Naive B cell (primary cell): ENCODE measurements around the gene SMIM5. TPM values are rescaled to one million over a fixed set of nuclear protein-coding genes. Genes with fewer than 3 reads are reported as not detected.

Source experiments
- ATAC-seq, 2 donors: fragments of 150-1000 bp; cut with Tn5 transposase; 2 replicates each; pipeline ENCODE4 v1.10.0; 2021; ENCODE audit warnings: low read depth in 2 of 2, mild to moderate bottlenecking in 2 of 2, moderate library complexity in 2 of 2
- DNase-seq: peaks from one replicate; pipeline ENCODE4 v3.0.0; 2022
- H3K27ac Mint-ChIP-seq, 6 donors: one replicate each; pipeline ENCODE4 v1.8.0; 2020 to 2022; ENCODE audit warnings: mild to moderate bottlenecking in 6 of 6, mixed read lengths in 6 of 6, moderate library complexity in 5 of 6, inconsistent platforms in 2 of 6
- H3K27me3 Mint-ChIP-seq, 3 donors: one replicate each; pipeline ENCODE4 v1.8.0; 2021 to 2022; ENCODE audit warnings: mixed read lengths in 3 of 3, mild to moderate bottlenecking in 1 of 3
- H3K36me3 Mint-ChIP-seq, 2 donors: one replicate each; pipeline ENCODE4 v1.8.0; 2020 to 2022; ENCODE audit warnings: mixed read lengths in 2 of 2, inconsistent platforms in 1 of 2, mild to moderate bottlenecking in 1 of 2
- H3K4me1 Mint-ChIP-seq, 3 donors: one replicate each; pipeline ENCODE4 v1.8.0; 2020 to 2022; ENCODE audit warnings: mixed read lengths in 3 of 3, inconsistent platforms in 1 of 3, mild to moderate bottlenecking in 1 of 3, moderate library complexity in 1 of 3
- H3K4me3 Mint-ChIP-seq, 8 donors: one replicate each; pipeline ENCODE4 v1.8.0; 2020 to 2022; ENCODE audit warnings: mild to moderate bottlenecking in 8 of 8, mixed read lengths in 8 of 8, moderate library complexity in 8 of 8, inconsistent platforms in 2 of 8
- H3K9me3 Mint-ChIP-seq, 7 donors: one replicate each; pipeline ENCODE4 v1.8.0; 2020 to 2022; ENCODE audit warnings: mixed read lengths in 7 of 7, mild to moderate bottlenecking in 5 of 7, inconsistent platforms in 2 of 7, moderate library complexity in 1 of 7
- polyA plus RNA-seq, 6 donors: library from polyadenylated mRNA; unstranded; fragments of 300-500 nt; fragmentation: Illumina TruSeq; gene quantifications; one replicate each; pipeline ENCODE4 v1.2.3, GENCODE V29; 2021; ENCODE audit warnings: low read depth in 6 of 6

SMIM5 gene
- polyA plus RNA-seq, 6 donors from 2014 or later: 0.24 to 1.3 (median 1.1) TPM; not detected in 2

DNA sequence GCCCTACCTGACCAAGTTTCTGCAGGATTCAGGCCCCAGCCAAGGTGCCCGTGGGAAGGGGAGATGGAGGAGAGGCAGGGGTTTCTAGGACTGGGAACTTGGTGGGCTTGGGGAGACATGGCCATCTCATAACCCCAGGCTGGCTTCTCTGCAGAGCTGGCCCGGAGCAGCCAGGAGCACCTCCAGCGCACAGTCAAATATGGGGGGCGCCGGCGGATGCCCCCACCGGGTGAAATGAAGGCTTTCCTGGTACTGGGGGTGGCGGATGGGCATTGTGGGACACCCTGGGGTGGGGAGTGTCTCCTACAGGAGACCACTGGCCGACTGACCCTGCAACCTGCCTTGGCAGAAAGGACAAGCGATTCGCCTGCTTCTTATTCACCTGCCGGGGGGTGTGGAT is 9.2 kb upstream of the SMIM5 start:
- Mint-ChIP-seq H3K4me1 (peaks cover 0 to 12% (median 2%) of the 10 kb centered on the region in 3 donors), H3K27ac (peak overlapping the region in 1 of 6 donors; percentile 47), H3K36me3 (peaks cover 0 to 11% of the 10 kb centered on the region in 2 donors), H3K9me3 (no peaks in the 10 kb centered on the region), H3K27me3 (no peaks in the 10 kb centered on the region), H3K4me3 (no peak overlapping the region)
- ATAC-seq (no peak), DNase-seq (no peak)

DNA sequence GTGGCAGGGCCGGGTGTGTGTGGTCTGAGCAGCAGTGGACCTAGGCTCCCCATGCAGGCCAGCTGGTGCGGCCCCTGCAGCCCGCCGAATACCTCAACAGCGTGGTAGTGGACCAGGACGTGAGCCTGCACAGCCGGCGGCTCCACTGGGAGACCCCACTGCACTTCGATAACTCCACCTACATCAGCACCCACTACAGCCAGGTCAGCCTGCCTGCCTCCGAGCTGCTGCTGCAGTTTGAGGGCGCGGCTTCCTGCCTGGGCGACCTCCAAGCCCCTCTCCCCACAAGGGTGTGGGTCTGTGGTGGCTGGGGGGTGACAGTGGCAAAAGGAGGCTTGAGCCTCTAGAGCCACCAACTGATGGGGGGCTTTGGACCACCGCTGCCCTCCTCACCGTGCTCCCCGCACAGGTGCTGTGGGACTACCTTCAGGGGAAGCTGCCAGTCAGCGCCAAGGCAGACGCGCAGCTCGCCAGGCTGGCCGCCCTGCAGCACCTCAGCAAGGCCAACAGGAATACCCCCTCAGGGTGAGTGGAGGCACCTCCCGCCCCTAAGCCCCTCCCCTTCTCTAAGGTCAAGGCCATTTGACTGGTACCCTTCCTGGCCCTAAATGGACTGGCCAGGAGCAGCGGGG is 8.4 kb upstream of the SMIM5 start:
- Mint-ChIP-seq H3K36me3 (peaks cover 0 to 11% of the 10 kb centered on the region in 2 donors), H3K27me3 (no peaks in the 10 kb centered on the region), H3K27ac (no peak overlapping the region), H3K4me3 (no peak overlapping the region), H3K4me1 (peaks cover 0 to 12% (median 2%) of the 10 kb centered on the region in 3 donors), H3K9me3 (no peaks in the 10 kb centered on the region)
- DNase-seq (no peak), ATAC-seq (no peak)

DNA sequence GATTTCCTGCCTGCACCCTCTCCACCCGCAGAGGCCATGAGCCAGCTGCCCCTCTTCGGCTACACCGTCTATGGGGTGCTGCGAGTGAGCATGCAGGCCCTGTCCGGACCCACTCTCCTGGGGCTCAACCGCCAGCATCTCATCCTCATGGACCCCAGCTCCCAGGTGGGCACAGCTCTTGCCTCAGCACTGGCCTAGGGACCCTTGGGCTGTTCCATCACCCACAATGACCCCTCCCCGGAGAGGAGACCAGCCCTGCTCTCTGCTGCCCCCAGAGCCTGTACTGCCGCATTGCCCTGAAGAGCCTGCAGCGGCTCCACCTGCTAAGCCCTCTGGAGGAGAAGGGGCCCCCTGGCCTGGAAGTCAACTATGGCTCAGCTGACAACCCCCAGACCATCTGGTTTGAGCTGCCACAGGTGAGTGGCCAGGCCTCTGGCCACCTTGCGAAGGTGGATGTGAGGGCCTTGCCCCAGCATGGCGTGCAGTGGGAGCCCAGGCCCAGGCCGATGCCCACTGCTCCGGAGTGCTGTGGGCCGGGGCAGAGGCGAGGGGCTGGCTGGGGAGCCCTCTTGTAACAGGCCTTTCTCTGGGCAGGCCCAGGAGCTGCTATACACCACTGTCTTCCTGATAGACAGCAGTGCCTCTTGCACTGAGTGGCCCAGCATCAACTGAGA is 7.3 kb upstream of the SMIM5 start:
- no peaks in the 10 kb centered on the region for H3K9me3 Mint-ChIP-seq
- peaks cover 0 to 11% of the 10 kb centered on the region in 2 donors for H3K36me3 Mint-ChIP-seq
- H3K27ac Mint-ChIP-seq: peak overlapping the region in 3 of 6 donors; percentile 41 to 57 (median 49)
- ATAC-seq: peak; percentile 55 to 70
- peak; percentile 15 for DNase-seq
- H3K4me1 Mint-ChIP-seq: peaks cover 0 to 12% (median 2%) of the 10 kb centered on the region in 3 donors
- no peaks in the 10 kb centered on the region for H3K27me3 Mint-ChIP-seq
- no peak overlapping the region for H3K4me3 Mint-ChIP-seq

DNA sequence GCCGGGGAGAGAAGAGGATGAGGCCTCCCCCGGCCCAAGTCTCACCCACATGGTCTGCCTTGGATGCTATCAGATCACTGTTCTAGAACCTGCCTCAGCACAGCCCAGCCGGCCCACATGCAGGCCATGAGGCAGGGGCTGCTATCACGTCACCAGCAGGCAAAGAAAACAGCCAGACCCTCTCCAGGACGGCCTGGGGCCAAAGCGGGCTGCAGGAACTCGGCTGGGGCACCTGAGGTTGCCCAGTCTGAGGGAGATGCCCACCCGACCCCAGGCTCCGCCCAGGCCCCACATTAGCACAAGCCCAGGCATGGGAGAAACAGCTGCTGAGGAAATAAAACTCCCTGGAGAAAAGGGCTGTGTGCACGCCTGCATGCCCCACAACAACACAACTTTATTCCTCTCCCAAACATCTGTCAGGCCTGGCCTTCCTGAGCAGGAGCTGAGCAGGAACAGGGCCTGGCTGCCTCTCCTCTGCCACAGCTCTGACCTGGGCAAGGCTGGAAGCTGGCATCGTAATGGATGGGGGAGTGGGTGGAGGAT is 6.7 kb upstream of the SMIM5 start:
- H3K4me1 Mint-ChIP-seq: peaks cover 0 to 12% (median 2%) of the 10 kb centered on the region in 3 donors
- H3K27me3 Mint-ChIP-seq: no peaks in the 10 kb centered on the region
- peak overlapping the region in 2 of 6 donors; percentile 56 to 57 for H3K27ac Mint-ChIP-seq
- H3K36me3 Mint-ChIP-seq: peaks cover 0 to 11% of the 10 kb centered on the region in 2 donors
- no peak for DNase-seq
- H3K4me3 Mint-ChIP-seq: no peak overlapping the region
- no peaks in the 10 kb centered on the region for H3K9me3 Mint-ChIP-seq
- no peak for ATAC-seq

DNA sequence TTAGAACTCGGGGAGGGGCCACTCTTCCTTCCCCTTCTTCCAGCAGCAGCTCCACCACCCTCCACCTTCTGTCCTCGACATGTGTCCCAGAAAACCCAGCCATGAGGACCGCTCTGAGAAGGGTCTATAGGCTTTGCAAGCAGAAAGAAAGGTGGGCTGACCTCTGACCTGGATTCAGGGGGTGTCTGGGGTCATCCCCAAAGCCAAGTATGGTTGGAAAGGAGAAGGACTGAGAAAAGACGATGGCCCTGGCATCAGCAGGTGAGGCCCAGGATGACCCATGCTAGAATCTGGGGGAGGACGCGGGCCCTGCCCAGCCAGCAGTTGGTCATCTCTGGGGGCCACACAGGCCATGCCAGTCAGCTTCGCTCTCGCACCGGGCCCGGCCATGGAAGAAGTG is 6.1 kb upstream of the SMIM5 start:
- Mint-ChIP-seq H3K9me3 (no peaks in the 10 kb centered on the region), H3K27ac (peak overlapping the region in 2 of 6 donors; percentile 44 to 56), H3K4me3 (no peak overlapping the region), H3K27me3 (no peaks in the 10 kb centered on the region), H3K4me1 (peaks cover 0 to 11% (median 2%) of the 10 kb centered on the region in 3 donors), H3K36me3 (peaks cover 0 to 9% of the 10 kb centered on the region in 2 donors)
- DNase-seq: no peak
- no peak for ATAC-seq

DNA sequence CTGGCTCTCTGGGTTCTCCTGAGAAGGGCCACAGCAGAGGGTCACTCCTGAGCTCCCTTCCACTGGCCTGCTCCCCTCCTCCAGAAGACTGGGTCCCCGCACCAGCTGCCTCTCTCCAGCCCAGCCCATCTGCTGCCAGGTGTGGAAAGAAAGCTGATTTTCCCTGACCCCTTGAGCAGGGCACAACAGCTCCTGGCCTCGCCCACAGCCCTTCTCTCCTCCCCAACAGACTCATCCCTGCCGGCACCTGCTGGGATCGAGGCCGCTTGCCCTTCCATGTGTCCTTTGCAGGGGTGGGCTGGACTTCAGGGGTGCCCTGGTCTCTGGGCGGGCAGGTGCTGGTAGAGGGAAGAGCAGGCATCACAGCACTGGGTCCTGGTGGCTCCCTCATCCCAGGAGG is 4.8 kb upstream of the SMIM5 start:
- Mint-ChIP-seq H3K27ac (peak overlapping the region in 2 of 6 donors; percentile 13 to 32), H3K4me3 (no peak overlapping the region), H3K4me1 (peaks cover 4 to 11% (median 9%) of the 10 kb centered on the region in 3 donors), H3K27me3 (no peaks in the 10 kb centered on the region), H3K36me3 (no peaks in the 10 kb centered on the region), H3K9me3 (no peaks in the 10 kb centered on the region)
- DNase-seq (no peak), ATAC-seq (no peak)

DNA sequence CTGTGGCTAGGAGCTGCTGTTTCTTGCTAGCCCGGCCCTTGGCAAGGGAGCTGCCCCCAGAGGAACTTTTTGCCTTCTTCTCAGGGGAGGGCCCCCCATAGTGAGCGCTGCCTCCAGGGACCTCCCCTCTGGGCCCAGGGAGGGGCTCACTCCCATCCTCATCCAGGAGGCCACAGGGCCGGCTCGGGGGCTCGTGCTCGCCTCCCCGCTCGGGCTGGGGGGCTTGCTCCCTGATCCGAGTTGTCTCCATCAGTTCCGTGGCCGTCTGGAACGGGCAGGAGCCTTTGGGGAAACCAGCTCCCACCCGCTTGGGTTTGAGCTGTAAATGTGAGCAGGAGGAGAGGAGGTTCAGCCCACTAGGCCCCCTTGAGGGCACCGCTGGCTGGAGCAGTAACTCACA is 4.1 kb upstream of the SMIM5 start:
- H3K27ac Mint-ChIP-seq: peak overlapping the region in 1 of 6 donors; percentile 47
- peaks cover 8 to 17% (median 14%) of the 10 kb centered on the region in 3 donors for H3K4me1 Mint-ChIP-seq
- no peaks in the 10 kb centered on the region for H3K36me3 Mint-ChIP-seq
- no peaks in the 10 kb centered on the region for H3K9me3 Mint-ChIP-seq
- no peak overlapping the region for H3K4me3 Mint-ChIP-seq
- DNase-seq: no peak
- ATAC-seq: no peak
- H3K27me3 Mint-ChIP-seq: no peaks in the 10 kb centered on the region

DNA sequence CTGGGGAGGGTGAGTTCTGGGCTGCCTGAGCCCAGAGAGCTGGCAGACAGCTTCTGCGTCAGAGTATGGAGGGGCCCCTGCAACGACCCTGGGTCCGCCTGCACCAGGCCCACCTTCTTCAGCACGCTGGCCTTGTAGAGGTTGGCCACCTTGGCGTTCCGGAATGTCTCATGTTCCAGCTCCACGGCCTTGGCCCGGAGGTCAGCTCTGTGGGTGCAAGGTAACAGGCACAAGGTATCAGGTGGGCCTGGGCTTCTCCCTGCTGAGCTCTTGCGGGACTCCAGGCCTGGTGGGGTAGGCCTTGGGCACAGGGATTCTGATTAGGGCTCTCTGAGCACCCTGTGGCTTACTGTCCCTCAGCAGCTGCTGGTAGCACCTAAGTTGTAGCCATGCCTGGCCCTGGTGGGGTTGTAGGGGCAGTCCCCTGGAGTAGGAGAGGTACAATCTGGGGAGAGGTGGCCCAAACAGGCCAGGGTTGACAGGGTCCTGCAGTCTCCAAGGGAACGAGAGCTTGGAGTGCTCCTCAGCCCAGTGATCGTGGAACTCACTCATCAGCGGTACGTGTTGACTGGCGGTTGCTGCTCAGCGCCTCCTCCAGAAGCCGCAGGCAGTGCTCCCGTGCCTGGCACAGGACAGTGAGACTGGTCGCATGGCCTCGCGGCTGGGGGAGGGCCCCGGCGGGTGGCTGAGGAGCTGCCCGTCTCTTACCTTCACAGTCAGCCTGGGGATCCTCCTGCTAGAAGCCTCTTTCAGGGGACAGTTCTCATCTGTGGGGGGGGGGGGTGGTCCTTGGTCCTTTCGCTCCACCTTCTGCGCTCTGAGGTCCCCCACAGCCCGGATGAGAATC is 2.9 kb upstream of the SMIM5 start:
- peaks cover 8 to 20% (median 18%) of the 10 kb centered on the region in 3 donors for H3K4me1 Mint-ChIP-seq
- no peak for ATAC-seq
- H3K4me3 Mint-ChIP-seq: no peak overlapping the region
- no peaks in the 10 kb centered on the region for H3K36me3 Mint-ChIP-seq
- DNase-seq: no peak
- no peaks in the 10 kb centered on the region for H3K27me3 Mint-ChIP-seq
- peak overlapping the region in 3 of 6 donors; percentile 34 to 63 (median 37) for H3K27ac Mint-ChIP-seq
- H3K9me3 Mint-ChIP-seq: no peaks in the 10 kb centered on the region

DNA sequence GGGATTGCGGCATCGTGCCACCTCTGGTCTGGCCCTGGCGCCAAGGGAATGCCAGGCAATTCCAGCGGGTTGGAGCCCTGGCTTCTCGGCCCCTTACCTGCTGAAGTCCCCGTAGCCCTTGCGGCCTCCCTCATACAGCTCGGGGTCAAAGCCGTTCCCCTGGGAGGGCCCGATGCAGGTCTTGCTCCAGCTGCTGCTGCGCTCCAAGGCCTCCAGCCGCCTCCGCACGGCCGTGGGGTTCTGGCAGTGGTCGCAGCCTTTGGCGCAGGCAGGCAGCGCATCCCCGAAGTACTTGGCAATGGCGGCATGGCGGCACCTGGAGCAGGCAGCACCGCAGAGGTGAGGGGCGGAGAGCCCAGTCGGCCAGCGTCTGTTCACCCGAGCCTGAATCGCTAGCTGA is 1.9 kb upstream of the SMIM5 start:
- Mint-ChIP-seq H3K9me3 (no peaks in the 10 kb centered on the region), H3K4me1 (peaks cover 5 to 20% (median 18%) of the 10 kb centered on the region in 3 donors), H3K27me3 (no peaks in the 10 kb centered on the region), H3K4me3 (no peak overlapping the region), H3K36me3 (no peaks in the 10 kb centered on the region), H3K27ac (no peak overlapping the region)
- DNase-seq (no peak), ATAC-seq (no peak)

DNA sequence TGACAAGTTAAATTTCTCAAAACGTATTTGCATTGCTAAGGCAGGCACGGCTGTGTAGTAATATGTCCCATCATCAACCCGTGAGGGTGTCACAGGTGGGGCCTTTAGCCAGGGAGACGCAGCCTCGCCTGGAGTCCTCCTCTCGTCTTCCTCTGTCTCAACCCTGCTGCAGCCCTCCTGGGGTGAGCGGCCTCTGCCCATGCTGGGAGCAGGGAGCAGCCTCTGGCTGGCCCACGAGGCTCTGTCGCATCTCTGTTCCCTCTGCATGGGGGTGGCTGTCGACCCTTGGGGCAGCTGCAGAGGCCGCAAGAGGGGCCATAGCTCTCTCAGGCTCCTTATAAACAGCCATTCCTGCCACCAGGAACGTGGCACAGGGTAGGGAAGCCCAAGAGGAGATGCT is 806 bp upstream of the SMIM5 start:
- H3K9me3 Mint-ChIP-seq: no peaks in the 10 kb centered on the region
- ATAC-seq (no peak), DNase-seq (no peak)
- no peak overlapping the region for H3K4me3 Mint-ChIP-seq
- no peaks in the 10 kb centered on the region for H3K36me3 Mint-ChIP-seq
- peaks cover 5 to 20% (median 18%) of the 10 kb centered on the region in 3 donors for H3K4me1 Mint-ChIP-seq
- no peaks in the 10 kb centered on the region for H3K27me3 Mint-ChIP-seq
- no peak overlapping the region for H3K27ac Mint-ChIP-seq

DNA sequence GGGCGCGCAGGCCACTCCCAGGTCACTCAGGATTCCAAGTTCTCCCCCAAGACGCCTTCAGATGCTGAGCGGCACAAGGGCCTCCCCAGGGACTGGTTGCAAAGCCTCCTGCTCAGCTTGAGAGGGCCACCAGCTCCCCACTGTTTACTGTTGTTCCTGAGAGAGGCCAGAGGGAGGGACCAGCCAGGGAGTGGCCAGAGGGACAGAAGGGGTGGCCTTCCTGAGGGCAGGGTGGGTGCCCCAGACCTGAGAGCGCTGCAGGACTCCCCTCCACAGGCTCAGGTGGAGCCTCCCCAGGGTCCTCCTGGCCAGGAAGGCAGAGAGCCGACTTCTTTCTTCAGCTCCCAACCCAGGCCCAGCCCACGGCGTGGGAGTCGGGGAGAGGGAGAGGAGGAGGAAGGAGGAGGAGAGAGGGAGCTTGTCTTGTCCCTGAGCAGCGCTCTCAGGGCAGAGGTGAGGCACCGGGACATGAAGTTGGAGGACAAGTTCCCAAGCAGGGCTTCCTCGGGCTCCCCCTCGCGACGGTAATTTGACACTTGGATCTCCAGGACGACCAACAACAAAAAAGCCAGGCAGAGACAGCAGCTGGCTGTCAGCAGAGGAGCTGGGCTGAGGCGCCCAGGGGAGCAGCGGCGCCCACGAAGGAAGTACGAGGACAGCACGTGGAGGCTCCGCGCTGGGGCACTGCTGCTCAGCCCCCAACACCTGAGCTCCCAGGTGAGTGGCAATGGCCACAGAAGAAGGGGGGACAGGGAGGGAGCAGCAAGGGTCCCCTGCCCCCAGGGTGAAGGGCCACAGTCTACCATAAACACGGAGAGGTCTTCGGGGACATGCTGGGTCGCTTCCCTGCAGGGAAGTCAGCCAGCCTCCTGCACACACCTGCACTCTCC is 497 bp downstream of the SMIM5 start:
- ATAC-seq (peak; percentile 33 to 57), DNase-seq (peak; percentile 40)
- Mint-ChIP-seq H3K4me1 (peaks cover 5 to 20% (median 18%) of the 10 kb centered on the region in 3 donors), H3K9me3 (no peaks in the 10 kb centered on the region), H3K4me3 (peak overlapping the region in 3 of 8 donors; percentile 39 to 58 (median 44)), H3K36me3 (no peaks in the 10 kb centered on the region), H3K27me3 (no peaks in the 10 kb centered on the region), H3K27ac (peak overlapping the region in 2 of 6 donors; percentile 65 to 92)

DNA sequence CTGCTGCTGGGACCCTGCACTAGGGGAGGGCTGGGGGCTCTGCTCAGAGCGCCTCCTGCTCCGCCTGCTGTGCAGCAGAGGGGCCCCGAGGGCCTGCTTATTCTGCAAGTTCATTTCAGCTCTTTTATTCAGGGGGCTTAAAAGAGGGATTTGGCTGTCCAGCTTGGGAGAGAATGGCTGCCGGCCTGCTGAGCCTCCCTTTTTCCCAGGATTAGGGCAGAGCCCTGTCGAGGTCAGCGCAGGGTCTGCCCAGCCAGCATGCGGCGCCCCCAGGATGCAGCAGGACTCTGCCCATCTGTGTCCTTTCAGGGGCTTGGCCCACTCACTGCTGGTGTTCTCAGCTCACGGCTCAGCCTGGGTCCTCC is 1.1 kb downstream of the SMIM5 start:
- H3K36me3 Mint-ChIP-seq: no peaks in the 10 kb centered on the region

More for the DNA sequence above, 1.1 kb downstream of the SMIM5 start:
- peak overlapping the region in 1 of 6 donors; percentile 11 for H3K27ac Mint-ChIP-seq
- DNase-seq: no peak
- no peaks in the 10 kb centered on the region for H3K9me3 Mint-ChIP-seq
- no peaks in the 10 kb centered on the region for H3K27me3 Mint-ChIP-seq
- H3K4me3 Mint-ChIP-seq: no peak overlapping the region
- no peak for ATAC-seq
- peaks cover 5 to 20% (median 18%) of the 10 kb centered on the region in 3 donors for H3K4me1 Mint-ChIP-seq
